ENCODE data around the gene CCDC85A.
"Not testable (repeated sequence)": the region's sequence is repeated elsewhere in the genome, so short reads cannot be mapped to it uniquely, and the experiment has no call there.

CCDC85A gene

DNA sequence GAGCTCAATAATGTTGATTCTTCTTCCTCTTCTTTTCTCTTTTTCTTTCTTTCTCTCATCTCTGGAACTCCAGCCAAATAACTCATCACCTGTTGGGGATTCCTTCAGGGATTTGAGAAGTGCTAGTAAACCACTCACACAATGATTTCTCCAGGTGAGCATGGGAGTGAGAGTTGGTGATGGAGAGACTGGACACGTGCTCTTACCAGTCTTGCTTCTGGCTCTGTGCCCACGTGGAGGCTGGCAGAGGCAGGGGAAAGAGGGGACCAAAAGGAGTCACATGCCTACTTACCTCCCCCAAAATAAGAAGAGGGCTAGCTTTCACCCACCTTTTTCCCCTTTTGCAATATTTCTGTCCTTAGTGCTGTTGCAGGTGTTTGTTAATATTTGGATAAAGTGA, 28.6 kb upstream of the CCDC85A start:
- H2AFZ ChIP-seq (ENCODE audit: low read length), result no peak overlapping the region
- no peaks in the 10 kb centered on the region for H3K4me1 ChIP-seq (ENCODE audit: insufficient read depth, low read length, poor library complexity, severe bottlenecking)
- no peak overlapping the region for H3K4me2 ChIP-seq (ENCODE audit: low read depth, low read length, poor library complexity, severe bottlenecking)
- no peak overlapping the region for H3K9ac ChIP-seq (ENCODE audit: low read depth, low read length, poor library complexity, severe bottlenecking)
- H3K79me2 ChIP-seq (ENCODE audit: insufficient read depth, low read length), result no peaks in the 10 kb centered on the region
- no peaks in the 10 kb centered on the region for H3K36me3 ChIP-seq (ENCODE audit: insufficient read depth, low read length)
- H4K20me1 ChIP-seq (ENCODE audit: insufficient read depth, low read length, poor library complexity, severe bottlenecking), result no peaks in the 10 kb centered on the region
- H3F3A ChIP-seq (ENCODE audit: low read depth), result no peaks in the 10 kb centered on the region
- no peaks in the 10 kb centered on the region for H3K27me3 ChIP-seq (ENCODE audit: insufficient read depth, low read length, poor library complexity, severe bottlenecking)
- no peaks in the 10 kb centered on the region for H3K9me3 ChIP-seq (ENCODE audit: insufficient read depth, low read depth, low read length)
- H3K9me2 ChIP-seq (replicated peaks; ENCODE audit: low read depth, low read length), result no peaks in the 10 kb centered on the region
- H3K4me3 ChIP-seq (ENCODE audit: low read length, poor library complexity, severe bottlenecking), result no peak overlapping the region
- no peak for TF ChIP-seq EZH2phosphoT487 (IDR thresholded peaks at IDR 0.05; ENCODE audit: borderline replicate concordance)
- TF ChIP-seq, protein P1, sequence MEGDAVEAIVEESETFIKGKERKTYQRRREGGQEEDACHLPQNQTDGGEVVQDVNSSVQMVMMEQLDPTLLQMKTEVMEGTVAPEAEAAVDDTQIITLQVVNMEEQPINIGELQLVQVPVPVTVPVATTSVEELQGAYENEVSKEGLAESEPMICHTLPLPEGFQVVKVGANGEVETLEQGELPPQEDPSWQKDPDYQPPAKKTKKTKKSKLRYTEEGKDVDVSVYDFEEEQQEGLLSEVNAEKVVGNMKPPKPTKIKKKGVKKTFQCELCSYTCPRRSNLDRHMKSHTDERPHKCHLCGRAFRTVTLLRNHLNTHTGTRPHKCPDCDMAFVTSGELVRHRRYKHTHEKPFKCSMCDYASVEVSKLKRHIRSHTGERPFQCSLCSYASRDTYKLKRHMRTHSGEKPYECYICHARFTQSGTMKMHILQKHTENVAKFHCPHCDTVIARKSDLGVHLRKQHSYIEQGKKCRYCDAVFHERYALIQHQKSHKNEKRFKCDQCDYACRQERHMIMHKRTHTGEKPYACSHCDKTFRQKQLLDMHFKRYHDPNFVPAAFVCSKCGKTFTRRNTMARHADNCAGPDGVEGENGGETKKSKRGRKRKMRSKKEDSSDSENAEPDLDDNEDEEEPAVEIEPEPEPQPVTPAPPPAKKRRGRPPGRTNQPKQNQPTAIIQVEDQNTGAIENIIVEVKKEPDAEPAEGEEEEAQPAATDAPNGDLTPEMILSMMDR (conservative IDR thresholded peaks at IDR 0.05; ENCODE audit: low read length), result no peak

DNA sequence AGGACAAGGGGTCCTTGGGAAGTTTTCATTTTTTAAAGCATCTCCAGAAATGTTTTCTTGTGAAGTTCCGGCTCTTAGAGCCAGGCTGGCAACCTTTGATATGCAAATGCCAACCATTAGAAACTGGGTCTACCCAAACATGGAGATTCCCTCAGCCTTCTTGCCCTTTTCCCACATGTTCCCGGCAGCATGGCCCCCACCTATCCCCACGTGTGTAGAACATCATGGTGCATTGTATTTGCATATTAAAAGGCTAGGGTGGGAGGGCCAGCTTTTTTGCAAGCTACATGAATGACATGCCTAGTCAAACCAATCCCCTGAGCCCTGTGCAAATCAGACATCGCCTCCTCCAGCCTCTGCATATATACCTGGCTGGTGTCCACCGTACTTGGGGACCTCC, 23.9 kb upstream of the CCDC85A start:
- H3K27me3 ChIP-seq (ENCODE audit: insufficient read depth, low read length, poor library complexity, severe bottlenecking); H3K79me2 ChIP-seq (ENCODE audit: insufficient read depth, low read length); H3F3A ChIP-seq (ENCODE audit: low read depth); H3K4me2 ChIP-seq (ENCODE audit: low read depth, low read length, poor library complexity, severe bottlenecking); H3K36me3 ChIP-seq (ENCODE audit: insufficient read depth, low read length); H3K4me3 ChIP-seq (ENCODE audit: low read length, poor library complexity, severe bottlenecking); H3K9me3 ChIP-seq (ENCODE audit: insufficient read depth, low read depth, low read length); H2AFZ ChIP-seq (ENCODE audit: low read length); H3K9ac ChIP-seq (ENCODE audit: low read depth, low read length, poor library complexity, severe bottlenecking); H4K20me1 ChIP-seq (ENCODE audit: insufficient read depth, low read length, poor library complexity, severe bottlenecking); H3K4me1 ChIP-seq (ENCODE audit: insufficient read depth, low read length, poor library complexity, severe bottlenecking); H3K9me2 ChIP-seq (replicated peaks; ENCODE audit: low read depth, low read length): not testable (repeated sequence)

DNA sequence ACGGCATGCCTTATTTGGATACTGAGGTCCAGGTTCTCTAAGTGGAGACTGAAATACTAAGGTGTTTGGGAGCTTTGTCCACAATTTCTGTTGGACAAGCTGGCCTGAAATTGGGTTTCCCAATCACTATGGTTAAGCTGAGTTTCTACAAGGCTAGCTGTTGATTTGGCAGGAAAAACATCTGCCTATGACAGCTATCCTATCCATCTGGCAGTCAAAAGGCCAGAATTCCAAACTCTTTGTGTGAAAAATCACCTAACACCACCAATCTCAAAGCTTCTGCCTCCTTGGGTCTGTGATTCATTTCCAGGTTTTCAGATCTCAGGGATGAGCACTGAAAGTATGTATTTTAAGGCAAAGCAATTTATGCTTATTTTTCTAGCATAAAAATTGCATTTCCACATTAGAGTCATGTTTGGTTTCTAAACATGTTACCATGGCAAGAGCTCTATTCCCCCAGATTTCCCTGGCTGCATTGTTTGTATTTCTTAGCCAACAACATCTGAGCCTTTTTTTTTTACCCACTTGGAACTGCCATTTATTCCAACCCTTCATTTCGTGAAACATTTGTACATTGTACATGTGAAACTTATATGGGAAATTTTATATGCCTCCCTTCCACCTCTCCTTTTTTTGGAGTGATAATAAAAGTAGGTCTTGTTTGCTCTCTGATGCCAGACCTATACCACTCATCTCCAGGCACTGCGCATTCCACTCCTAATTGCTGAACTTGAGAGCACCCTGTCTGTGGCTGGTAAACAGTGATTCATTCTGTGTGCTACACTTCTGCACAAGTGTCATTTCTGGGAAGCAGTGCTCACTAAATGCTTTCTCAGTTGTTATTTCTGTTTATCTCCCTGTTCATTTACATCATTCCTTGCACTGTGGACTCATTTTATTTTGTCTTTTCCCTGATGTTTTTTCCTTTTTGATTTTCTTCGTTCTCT, 15.9 kb upstream of the CCDC85A start:
- Histone ChIP-seq H3K79me2 (ENCODE audit: insufficient read depth, low read length) (no peaks in the 10 kb centered on the region), H3K4me1 (ENCODE audit: insufficient read depth, low read length, poor library complexity, severe bottlenecking) (no peaks in the 10 kb centered on the region), H3K9me3 (ENCODE audit: insufficient read depth, low read depth, low read length) (no peaks in the 10 kb centered on the region), H4K20me1 (ENCODE audit: insufficient read depth, low read length, poor library complexity, severe bottlenecking) (no peaks in the 10 kb centered on the region), H3K4me3 (ENCODE audit: low read length, poor library complexity, severe bottlenecking) (no peak overlapping the region), H3F3A (ENCODE audit: low read depth) (no peaks in the 10 kb centered on the region), H2AFZ (ENCODE audit: low read length) (no peak overlapping the region), H3K9ac (ENCODE audit: low read depth, low read length, poor library complexity, severe bottlenecking) (no peak overlapping the region), H3K9me2 (replicated peaks; ENCODE audit: low read depth, low read length) (no peaks in the 10 kb centered on the region), H3K36me3 (ENCODE audit: insufficient read depth, low read length) (no peaks in the 10 kb centered on the region), H3K27me3 (ENCODE audit: insufficient read depth, low read length, poor library complexity, severe bottlenecking) (no peaks in the 10 kb centered on the region), H3K4me2 (ENCODE audit: low read depth, low read length, poor library complexity, severe bottlenecking) (no peak overlapping the region)
- TF ChIP-seq EZH2phosphoT487 (IDR thresholded peaks at IDR 0.05; ENCODE audit: borderline replicate concordance), result no peak
- TF ChIP-seq, protein P1 (conservative IDR thresholded peaks at IDR 0.05; ENCODE audit: low read length), result no peak

DNA sequence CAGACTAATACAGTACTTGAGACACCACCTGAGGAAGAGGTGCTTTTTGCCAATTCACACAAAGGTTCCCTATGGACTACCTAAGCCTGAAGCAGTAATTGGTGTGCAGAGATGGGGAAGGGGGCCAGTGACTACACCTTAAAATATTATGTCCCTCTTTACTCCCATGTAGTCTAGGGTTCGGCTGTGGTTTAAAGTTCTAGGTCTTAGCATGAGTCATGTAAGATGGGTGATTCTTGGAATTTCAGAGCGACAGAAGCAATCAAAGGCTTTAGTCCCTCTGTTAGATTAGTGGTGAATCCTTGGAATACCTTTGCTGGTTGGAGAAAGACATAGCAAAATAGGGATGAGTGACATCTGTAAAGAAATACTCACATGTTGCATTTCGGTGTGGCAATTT, 14.3 kb upstream of the CCDC85A start:
- no peaks in the 10 kb centered on the region for H3K27me3 ChIP-seq (ENCODE audit: insufficient read depth, low read length, poor library complexity, severe bottlenecking)
- H3K9me3 ChIP-seq (ENCODE audit: insufficient read depth, low read depth, low read length), result no peaks in the 10 kb centered on the region
- no peak for TF ChIP-seq EZH2phosphoT487 (IDR thresholded peaks at IDR 0.05; ENCODE audit: borderline replicate concordance)
- TF ChIP-seq, protein P1 (conservative IDR thresholded peaks at IDR 0.05; ENCODE audit: low read length), result no peak
- H4K20me1 ChIP-seq (ENCODE audit: insufficient read depth, low read length, poor library complexity, severe bottlenecking), result no peaks in the 10 kb centered on the region
- no peaks in the 10 kb centered on the region for H3F3A ChIP-seq (ENCODE audit: low read depth)
- H3K9me2 ChIP-seq (replicated peaks; ENCODE audit: low read depth, low read length), result no peaks in the 10 kb centered on the region
- no peaks in the 10 kb centered on the region for H3K79me2 ChIP-seq (ENCODE audit: insufficient read depth, low read length)
- no peak overlapping the region for H3K9ac ChIP-seq (ENCODE audit: low read depth, low read length, poor library complexity, severe bottlenecking)
- H3K4me2 ChIP-seq (ENCODE audit: low read depth, low read length, poor library complexity, severe bottlenecking), result no peak overlapping the region
- H2AFZ ChIP-seq (ENCODE audit: low read length), result no peak overlapping the region
- no peaks in the 10 kb centered on the region for H3K36me3 ChIP-seq (ENCODE audit: insufficient read depth, low read length)
- no peak overlapping the region for H3K4me3 ChIP-seq (ENCODE audit: low read length, poor library complexity, severe bottlenecking)
- no peaks in the 10 kb centered on the region for H3K4me1 ChIP-seq (ENCODE audit: insufficient read depth, low read length, poor library complexity, severe bottlenecking)
